Measurements from ENCODE around the gene CTSL. TPM values are rescaled to one million over a fixed set of nuclear protein-coding genes. Genes with fewer than 3 reads are reported as not detected.

The CTSL gene
- polyA plus RNA-seq, 3 donors = 22.0 to 28.8 (median 28.3) TPM

- H3K9me3 Mint-ChIP-seq = peaks cover 0 to 3% (median 0%) of the 10 kb centered on the region in 7 donors
- WGBS (ENCODE audit: insufficient coverage) = 85% methylated on average over 20 of the region's 24 CpGs
Measured at GRCh38 chr9:87683751-87684626, 41.9 kb upstream of the CTSL start.

DNA sequence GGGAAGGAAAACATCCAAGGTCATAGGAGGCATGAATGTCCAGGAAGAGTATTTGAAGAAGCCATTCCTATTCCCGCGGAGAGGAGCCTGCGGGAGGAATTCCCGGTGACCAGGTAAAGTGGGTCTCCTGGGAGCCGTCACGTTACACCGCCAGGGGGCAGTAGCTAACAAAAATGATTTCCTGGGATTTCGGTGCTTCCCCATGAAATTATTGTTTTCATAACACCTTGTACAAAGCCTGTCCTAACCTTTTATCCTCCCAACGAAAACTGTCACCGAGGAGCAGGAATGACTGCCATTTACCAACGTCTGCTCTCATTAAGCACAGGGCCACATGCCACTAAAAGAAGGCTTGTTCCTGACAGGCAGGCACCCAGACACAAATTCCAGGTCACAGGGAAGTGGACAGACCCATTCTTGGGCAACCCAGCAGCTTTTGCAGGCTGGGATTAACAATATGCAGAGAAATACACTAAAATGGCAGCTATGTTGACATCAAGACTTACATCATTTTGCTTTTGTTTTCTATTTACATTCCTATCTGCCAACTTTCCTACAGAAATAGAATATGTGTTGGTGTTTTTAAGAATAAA lies 41.2 kb upstream of the CTSL start:
- no peaks in the 10 kb centered on the region for H3K79me2 ChIP-seq (ENCODE audit: insufficient read depth, low read length)
- peaks cover 24% of the 10 kb centered on the region for H3K4me1 Mint-ChIP-seq
- peaks cover 87 to 92% of the 10 kb centered on the region in 2 donors for H3K36me3 Mint-ChIP-seq
- no peak for DNase-seq
- peaks cover 21 to 22% of the 10 kb centered on the region in 2 donors for H3K4me1 ChIP-seq (ENCODE audit: control insufficient read depth in 1 of 2, insufficient read depth in 2 of 2, low read length in 2 of 2)
- no peaks in the 10 kb centered on the region for H3K27me3 ChIP-seq (ENCODE audit: control insufficient read depth in 2 of 2, insufficient read depth in 2 of 2, low read length in 2 of 2)
- H3K9me3 ChIP-seq (replicated peaks in 1 of 2; ENCODE audit: control insufficient read depth in 1 of 2, insufficient read depth in 1 of 2, low read length in 2 of 2) = no peaks in the 10 kb centered on the region
- peaks cover 0 to 3% (median 0%) of the 10 kb centered on the region in 7 donors for H3K9me3 Mint-ChIP-seq
- WGBS (ENCODE audit: insufficient coverage) = 86% methylated on average over 11 of the region's 11 CpGs
- H3K4me2 ChIP-seq (replicated peaks; ENCODE audit: extremely low read depth, low read length, poor library complexity, severe bottlenecking) = no peak overlapping the region
- H2AFZ ChIP-seq (ENCODE audit: insufficient read depth, low read depth, low read length, poor library complexity, severe bottlenecking) = no peak overlapping the region
- H3K36me3 ChIP-seq (replicated peaks in 1 of 2; ENCODE audit: control insufficient read depth in 1 of 2, insufficient read depth in 2 of 2, low read length in 2 of 2) = peaks cover 40 to 86% of the 10 kb centered on the region in 2 donors
- H3K4me3 ChIP-seq (replicated peaks in 1 of 3; ENCODE audit: low read depth in 2 of 3, low read length in 3 of 3) = no peak overlapping the region
- TF ChIP-seq, protein P1, sequence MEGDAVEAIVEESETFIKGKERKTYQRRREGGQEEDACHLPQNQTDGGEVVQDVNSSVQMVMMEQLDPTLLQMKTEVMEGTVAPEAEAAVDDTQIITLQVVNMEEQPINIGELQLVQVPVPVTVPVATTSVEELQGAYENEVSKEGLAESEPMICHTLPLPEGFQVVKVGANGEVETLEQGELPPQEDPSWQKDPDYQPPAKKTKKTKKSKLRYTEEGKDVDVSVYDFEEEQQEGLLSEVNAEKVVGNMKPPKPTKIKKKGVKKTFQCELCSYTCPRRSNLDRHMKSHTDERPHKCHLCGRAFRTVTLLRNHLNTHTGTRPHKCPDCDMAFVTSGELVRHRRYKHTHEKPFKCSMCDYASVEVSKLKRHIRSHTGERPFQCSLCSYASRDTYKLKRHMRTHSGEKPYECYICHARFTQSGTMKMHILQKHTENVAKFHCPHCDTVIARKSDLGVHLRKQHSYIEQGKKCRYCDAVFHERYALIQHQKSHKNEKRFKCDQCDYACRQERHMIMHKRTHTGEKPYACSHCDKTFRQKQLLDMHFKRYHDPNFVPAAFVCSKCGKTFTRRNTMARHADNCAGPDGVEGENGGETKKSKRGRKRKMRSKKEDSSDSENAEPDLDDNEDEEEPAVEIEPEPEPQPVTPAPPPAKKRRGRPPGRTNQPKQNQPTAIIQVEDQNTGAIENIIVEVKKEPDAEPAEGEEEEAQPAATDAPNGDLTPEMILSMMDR (IDR thresholded peaks at IDR 0.05) = peak; percentile 49
- peak overlapping the region in 4 of 7 donors; percentile 11 to 93 (median 76) for H3K27ac Mint-ChIP-seq
- peaks cover 0 to 4% (median 0%) of the 10 kb centered on the region in 3 donors for H3K27me3 Mint-ChIP-seq (ENCODE audit: low read depth in 3 of 3)
- peak overlapping the region in 1 of 2 donors; percentile 64 for H3K27ac ChIP-seq (ENCODE audit: low read depth in 1 of 2, low read length in 2 of 2)
- no peak overlapping the region for H3K4me3 Mint-ChIP-seq
- H4K20me1 ChIP-seq (ENCODE audit: insufficient read depth, low read length) = peaks cover 46% of the 10 kb centered on the region
- intact Hi-C loops (cut with micrococcal nuclease) = no loop called here
- no peak overlapping the region for H3K9ac ChIP-seq (ENCODE audit: insufficient read depth, low read length, poor library complexity, severe bottlenecking)

More at GRCh38 chr9:87683751-87684626, 41.9 kb upstream of the CTSL start:
- Histone ChIP-seq H4K20me1 (ENCODE audit: insufficient read depth, low read length) (peaks cover 46% of the 10 kb centered on the region), H3K36me3 (replicated peaks in 1 of 2; ENCODE audit: control insufficient read depth in 1 of 2, insufficient read depth in 2 of 2, low read length in 2 of 2) (peaks cover 37 to 85% of the 10 kb centered on the region in 2 donors), H3K27ac (ENCODE audit: low read depth in 1 of 2, low read length in 2 of 2) (no peak overlapping the region), H3K4me1 (ENCODE audit: control insufficient read depth in 1 of 2, insufficient read depth in 2 of 2, low read length in 2 of 2) (peaks cover 21 to 22% of the 10 kb centered on the region in 2 donors), H3K79me2 (ENCODE audit: insufficient read depth, low read length) (no peaks in the 10 kb centered on the region), H3K9ac (ENCODE audit: insufficient read depth, low read length, poor library complexity, severe bottlenecking) (no peak overlapping the region), H3K27me3 (ENCODE audit: control insufficient read depth in 2 of 2, insufficient read depth in 2 of 2, low read length in 2 of 2) (no peaks in the 10 kb centered on the region), H2AFZ (ENCODE audit: insufficient read depth, low read depth, low read length, poor library complexity, severe bottlenecking) (no peak overlapping the region), H3K4me2 (replicated peaks; ENCODE audit: extremely low read depth, low read length, poor library complexity, severe bottlenecking) (no peak overlapping the region), H3K4me3 (replicated peaks in 1 of 3; ENCODE audit: low read depth in 2 of 3, low read length in 3 of 3) (no peak overlapping the region), H3K9me3 (replicated peaks in 1 of 2; ENCODE audit: control insufficient read depth in 1 of 2, insufficient read depth in 1 of 2, low read length in 2 of 2) (no peaks in the 10 kb centered on the region)
- intact Hi-C loops (cut with micrococcal nuclease) = no loop called here
- H3K4me1 Mint-ChIP-seq = peaks cover 24% of the 10 kb centered on the region
- H3K27ac Mint-ChIP-seq = peak overlapping the region in 3 of 7 donors; percentile 78 to 93 (median 83)
- H3K27me3 Mint-ChIP-seq (ENCODE audit: low read depth in 3 of 3) = peaks cover 0 to 4% (median 0%) of the 10 kb centered on the region in 3 donors
- TF ChIP-seq, protein P1 (IDR thresholded peaks at IDR 0.05) = no peak
- H3K4me3 Mint-ChIP-seq = no peak overlapping the region
- peaks cover 83 to 91% of the 10 kb centered on the region in 2 donors for H3K36me3 Mint-ChIP-seq
- no peak for DNase-seq

Measured in CD14-positive monocyte (primary cell).